Ovary (tissue), 3 donors: ENCODE measurements around the gene CTSH.

Experiments
- CTCF ChIP-seq, 3 donors: fragments of 450-650 bp in 2 of 3; fragments of 200-600 bp in 1 of 3; IDR thresholded peaks; one replicate each; pipeline versions ENCODE4 v1.5.1 to v1.8.0; 2016 to 2022; ENCODE audit warnings: antibody characterized with exemption in 3 of 3, mild to moderate bottlenecking in 1 of 3
- EP300 ChIP-seq: sonication (generic); formaldehyde crosslinking; IDR thresholded peaks from one replicate; pipeline ENCODE4 v1.6.1; 2017; ENCODE audit warnings: antibody characterized with exemption
- donor health status: DM: no; HTN: no; CAD: no.

DNA sequence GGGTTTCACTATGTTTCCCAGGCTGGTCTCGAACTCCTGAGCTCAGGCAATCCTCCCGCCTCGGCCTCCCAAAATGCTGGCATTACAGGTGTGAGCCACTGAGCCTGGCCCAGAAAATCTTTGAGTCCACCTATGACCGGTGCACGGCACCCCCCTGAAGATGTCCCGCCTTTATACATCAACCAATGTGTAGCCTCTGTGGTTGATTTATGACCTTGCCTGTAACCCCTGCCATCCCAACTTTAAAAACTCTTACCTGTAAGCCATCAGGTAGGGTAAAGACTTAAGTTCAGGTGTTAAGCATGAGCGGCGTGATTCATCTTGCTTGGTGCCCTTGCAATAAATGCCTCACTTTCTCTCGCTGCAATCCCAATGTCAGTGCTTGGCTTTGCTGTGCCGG is 14.5 kb upstream of the CTSH start:
- no peak for TF ChIP-seq CTCF (IDR thresholded peaks at IDR 0.05)
- no peak for TF ChIP-seq EP300
